Hepatocyte (in vitro differentiated cells): Measurements from ENCODE around the gene PRKAG2.

Source experiments
- CTCF ChIP-seq: fragments of 200-600 bp; sonication (generic); IDR thresholded peaks from 2 replicates; pipeline ENCODE4 v1.5.1; 2016; ENCODE audit warnings: antibody characterized with exemption, mild to moderate bottlenecking; ENCODE audit not compliant: poor library complexity
- EZH2 ChIP-seq: fragments of 200-600 bp; sonication (generic); IDR thresholded peaks from 2 replicates; pipeline ENCODE4 v1.6.1; 2016; ENCODE audit warnings: antibody characterized with exemption, mild to moderate bottlenecking, borderline replicate concordance
- EZH2phosphoT487 ChIP-seq: fragments of 200-600 bp; sonication (generic); IDR thresholded peaks from one replicate; pipeline ENCODE4 v1.6.1; 2018; ENCODE audit warnings: antibody characterized with exemption, mild to moderate bottlenecking, low read depth, moderate library complexity; ENCODE audit not compliant: unreplicated experiment, severe bottlenecking

- TF ChIP-seq EZH2 (no peak), CTCF (no peak), EZH2phosphoT487 (no peak)
Measured at GRCh38 chr7:151900986-151901621, 24.2 kb upstream of the PRKAG2 start.
